NT2/D1 (cell line): ENCODE results near the gene ADAMTS2.

ENCODE experiments used
- SUZ12 ChIP-seq: IDR thresholded peaks from 2 replicates; pipeline ENCODE4 v1.6.1; 2011; ENCODE audit not compliant: insufficient read length, insufficient read depth; ENCODE audit errors: extremely low read depth
- YY1 ChIP-seq: IDR thresholded peaks from 2 replicates; pipeline ENCODE4 v1.6.1; 2011; ENCODE audit not compliant: insufficient read length, insufficient read depth

DNA sequence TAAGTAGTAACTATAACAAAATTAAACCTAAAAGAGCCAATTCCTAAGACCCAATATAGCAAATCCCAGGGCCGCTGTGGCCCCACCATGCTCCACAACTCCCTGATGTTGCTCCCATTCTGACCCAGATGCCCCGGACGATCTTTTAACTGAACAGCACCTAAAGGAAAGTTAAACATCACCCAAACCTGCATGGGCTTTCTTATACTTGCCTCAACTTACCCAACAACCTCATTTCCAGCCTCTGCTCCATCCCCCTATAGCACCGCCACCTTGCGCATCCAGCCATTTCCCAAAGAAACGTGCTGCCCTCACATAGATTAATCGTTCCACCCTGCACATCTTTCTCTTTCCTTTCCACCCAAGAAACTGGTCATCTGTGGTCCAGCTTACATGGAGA is 230.5 kb downstream of the ADAMTS2 start:
- TF ChIP-seq SUZ12 = no peak
- no peak for TF ChIP-seq YY1
